HEK293T (cell line): ENCODE results near the gene GALNT12.

ENCODE experiments used
- FOXM1 ChIP-seq: fragments of 450-650 bp; IDR thresholded peaks from 2 replicates; pipeline ENCODE4 v1.6.1; 2017; ENCODE audit warnings: mild to moderate bottlenecking, borderline replicate concordance
- L3MBTL2 ChIP-seq: fragments of 450-650 bp; conservative IDR thresholded peaks from 2 replicates; pipeline ENCODE4 v1.6.1; 2016; ENCODE audit warnings: mild to moderate bottlenecking

DNA sequence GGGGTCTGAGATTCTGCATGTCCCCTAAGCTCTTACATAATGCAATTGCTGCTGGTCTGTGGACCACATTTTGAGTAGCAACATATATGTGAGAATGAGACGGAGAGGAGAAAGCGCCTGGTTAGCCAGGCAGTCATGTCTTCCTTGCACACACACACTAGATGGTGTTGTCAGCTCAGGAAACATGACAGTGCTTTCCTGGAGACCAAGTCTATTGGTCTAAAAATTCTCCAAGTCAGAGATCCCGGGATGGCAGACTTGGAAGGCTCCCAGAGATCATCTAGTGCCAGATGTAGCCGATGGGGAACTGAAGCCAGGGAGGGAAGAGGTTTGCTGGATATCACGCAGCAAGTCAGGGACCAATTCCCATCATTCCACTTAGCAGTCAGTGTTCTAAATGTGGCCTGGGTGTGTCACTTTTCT is 53.4 kb downstream of the GALNT12 start:
- TF ChIP-seq L3MBTL2 = no peak
- TF ChIP-seq FOXM1 = no peak
